A673 (cell line): Measurements from ENCODE around the gene ASB13. TPM values are rescaled to one million over a fixed set of nuclear protein-coding genes. Genes with fewer than 3 reads are reported as not detected.
A peak's percentile ranks its signal among the peaks of the same experiment; 100 is the strongest.

Experiments
- BruUV-seq: library from RNA; stranded (reverse); fragments of 400-500 nt; replicated peaks from 2 replicates; lab custom pipeline; 2021; lab: Mats Ljungman, UMichigan
- CTCF ChIA-PET: fragments of 300-600 bp; sonication (Branson Sonifier 250); formaldehyde crosslinking; loops from one replicate; lab custom pipeline; 2022; ENCODE audit warnings: antibody characterized with exemption; lab: Charles Lee
- POLR2A ChIA-PET: fragments of 300-600 bp; sonication (Branson Sonifier 250); formaldehyde crosslinking; loops from one replicate; lab custom pipeline; 2022; ENCODE audit warnings: antibody characterized with exemption; ENCODE audit not compliant: low non-redundant PET; lab: Charles Lee
- DNase-seq: peaks from one replicate; pipeline ENCODE4 v3.0.0-alpha.2; 2015; ENCODE audit warnings: low spot score
- H3K27ac ChIP-seq: fragments of 200-600 bp; sonication (generic); 2 replicates; pipeline ENCODE4 v1.5.1; 2016; ENCODE audit warnings: mixed run types, low read depth, mild to moderate bottlenecking, mixed read lengths, antibody characterized with exemption, low read length; ENCODE audit not compliant: poor library complexity, severe bottlenecking
- H3K27me3 ChIP-seq: fragments of 200-600 bp; sonication (generic); replicated peaks from 2 replicates; pipeline ENCODE4 v1.6.1; 2017; ENCODE audit warnings: mixed run types, low read depth, mild to moderate bottlenecking, mixed read lengths, antibody characterized with exemption, low read length; ENCODE audit not compliant: insufficient read depth, poor library complexity
- H3K36me3 ChIP-seq: fragments of 200-600 bp; sonication (generic); 2 replicates; pipeline ENCODE4 v1.6.1; 2016; ENCODE audit warnings: mixed run types, mild to moderate bottlenecking, mixed read lengths, antibody characterized with exemption, low read length; ENCODE audit not compliant: insufficient read depth, poor library complexity, severe bottlenecking
- H3K4me1 ChIP-seq: fragments of 200-600 bp; sonication (generic); 2 replicates; pipeline ENCODE4 v1.6.1; 2017; ENCODE audit warnings: mixed run types, mild to moderate bottlenecking, mixed read lengths, antibody characterized with exemption, low read length; ENCODE audit not compliant: insufficient read depth, poor library complexity, severe bottlenecking
- H3K4me3 ChIP-seq: fragments of 200-600 bp; sonication (generic); 2 replicates; pipeline ENCODE4 v1.5.1; 2016; ENCODE audit warnings: low read depth, mixed run types, mild to moderate bottlenecking, mixed read lengths, low read length; ENCODE audit not compliant: poor library complexity, severe bottlenecking
- H3K9me3 ChIP-seq: fragments of 200-600 bp; sonication (generic); 2 replicates; pipeline ENCODE4 v1.6.1; 2016; ENCODE audit warnings: mixed run types, low read depth, mild to moderate bottlenecking, mixed read lengths, antibody characterized with exemption, low read length; ENCODE audit not compliant: poor library complexity, severe bottlenecking
- CTCF ChIP-seq: fragments of 300-800, 200-600 bp; sonication (generic); conservative IDR thresholded peaks from 2 replicates; pipeline ENCODE4 v1.5.1; 2017; ENCODE audit warnings: low read depth, mild to moderate bottlenecking, antibody characterized with exemption, low read length, moderate library complexity, mixed read lengths
- EZH2 ChIP-seq: fragments of 200-600 bp; sonication (generic); IDR thresholded peaks from 2 replicates; pipeline ENCODE4 v1.6.1; 2017; ENCODE audit warnings: borderline replicate concordance, low read depth, mild to moderate bottlenecking, mixed read lengths, antibody characterized with exemption, low read length; ENCODE audit not compliant: poor library complexity, severe bottlenecking
- intact Hi-C: fragments of 100-400 bp; cut with micrococcal nuclease; formaldehyde crosslinking; loops from one replicate; pipeline ENCODE4 v1.10.0; 2022; ENCODE audit not compliant: unreplicated experiment
- total RNA-seq: library from RNA; stranded (reverse); gene quantifications from 2 replicates; pipeline ENCODE4 v1.2.3, GENCODE V29; 2021

Gene ASB13
- total RNA-seq, 1 experiment from 2014 or later: 11.9 TPM

- Histone ChIP-seq H3K4me1 (peaks cover 11% of the 10 kb centered on the region), H3K9me3 (no peaks in the 10 kb centered on the region), H3K4me3 (peak overlapping the region; percentile 98), H3K27me3 (no peaks in the 10 kb centered on the region), H3K27ac (peak overlapping the region; percentile 86), H3K36me3 (no peaks in the 10 kb centered on the region)
- TF ChIP-seq EZH2 (no peak), CTCF (peak; percentile 62)
- no TSS peak for BruUV-seq
- CTCF ChIA-PET: no interaction called here
- DNase-seq: peak; percentile 86
- intact Hi-C loops: loop anchor here (1.0 kb wide), 1 partner anchor 188 kb away; no protein-coding TSS in a partner anchor
- POLR2A ChIA-PET: no interaction called here
Observed at GRCh38 chr10:5684971-5685763, 18.8 kb upstream of the ASB13 start.

- no peaks in the 10 kb centered on the region for H3K36me3 ChIP-seq
- intact Hi-C loops: no loop called here
- peak within 1 kb of the TSS; percentile 86 for H3K27ac ChIP-seq
- peak within 1 kb of the TSS; percentile 98 for H3K4me3 ChIP-seq
- ChIA-PET POLR2A (no interaction called here), CTCF (no interaction called here)
- TF ChIP-seq EZH2 (no peak), CTCF (no peak)
- DNase-seq: peak; percentile 98
- no peaks in the 10 kb centered on the region for H3K9me3 ChIP-seq
- no peaks in the 10 kb centered on the region for H3K27me3 ChIP-seq
- H3K4me1 ChIP-seq: peaks cover 11% of the 10 kb centered on the region
- no TSS peak for BruUV-seq
Observed at GRCh38 chr10:5684318-5684970, 18.0 kb upstream of the ASB13 start, which contains the start of gene TASOR2. Gene TASOR2 (plus strand): TSS chr10:5684838. CDS start chr10:5720643, 35,805 bp downstream.

- intact Hi-C loops: no loop called here
- DNase-seq: no peak
- Histone ChIP-seq H3K4me1 (peaks cover 11% of the 10 kb centered on the region), H3K4me3 (no peak overlapping the region), H3K27ac (no peak overlapping the region), H3K36me3 (no peaks in the 10 kb centered on the region), H3K27me3 (no peaks in the 10 kb centered on the region), H3K9me3 (no peaks in the 10 kb centered on the region)
- BruUV-seq: no TSS peak
- CTCF ChIA-PET: no interaction called here
- POLR2A ChIA-PET: no interaction called here
- TF ChIP-seq EZH2 (no peak), CTCF (no peak)
Observed at GRCh38 chr10:5683065-5683464, 16.7 kb upstream of the ASB13 start.
